Measurements from ENCODE around the gene AIM2. TPM values are rescaled to one million over a fixed set of nuclear protein-coding genes. Genes with fewer than 3 reads are reported as not detected.

Gene AIM2, protein sequence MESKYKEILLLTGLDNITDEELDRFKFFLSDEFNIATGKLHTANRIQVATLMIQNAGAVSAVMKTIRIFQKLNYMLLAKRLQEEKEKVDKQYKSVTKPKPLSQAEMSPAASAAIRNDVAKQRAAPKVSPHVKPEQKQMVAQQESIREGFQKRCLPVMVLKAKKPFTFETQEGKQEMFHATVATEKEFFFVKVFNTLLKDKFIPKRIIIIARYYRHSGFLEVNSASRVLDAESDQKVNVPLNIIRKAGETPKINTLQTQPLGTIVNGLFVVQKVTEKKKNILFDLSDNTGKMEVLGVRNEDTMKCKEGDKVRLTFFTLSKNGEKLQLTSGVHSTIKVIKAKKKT
- total RNA-seq, result not detected in 2 replicates

DNA sequence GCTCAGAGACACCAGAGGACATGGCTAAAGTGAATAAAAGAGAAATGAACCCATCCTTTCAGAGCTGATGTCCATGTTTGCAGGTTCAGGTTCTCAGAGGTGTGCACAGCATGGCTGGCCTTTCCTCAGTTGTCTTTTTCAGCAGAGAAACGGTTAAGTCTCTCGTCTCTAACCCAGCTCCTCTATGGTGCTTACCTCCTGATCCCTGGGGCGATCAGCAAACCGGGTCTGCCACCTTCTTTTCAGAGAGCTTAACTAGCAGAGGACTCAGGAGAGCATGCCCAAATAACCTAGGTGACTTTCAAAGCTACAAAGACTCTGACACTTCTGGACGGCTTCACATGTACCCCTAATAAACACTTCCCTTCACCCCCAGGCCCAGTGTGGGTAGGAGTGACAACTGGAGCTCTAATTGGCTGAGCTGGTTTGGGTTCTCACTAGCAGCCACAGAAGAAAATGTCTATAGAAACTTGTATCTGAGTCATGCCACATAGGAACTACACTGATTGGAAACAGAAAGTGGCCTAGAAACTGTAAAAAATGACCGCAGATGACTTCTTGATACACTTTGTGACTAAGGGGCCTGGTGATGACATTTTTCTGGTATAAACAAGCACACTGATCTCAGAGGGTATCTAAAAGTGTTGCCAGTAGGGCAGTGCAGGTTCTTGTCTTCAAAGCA, at the start of gene AIM2:
Gene AIM2, minus strand, starts transcription at position 329 of the 682 bp plus-strand sequence. CDS start 3,267 bp downstream, outside the sequence.

Other genes with a start within 250 kb of the AIM2 start
- not detected in 2 replicates for gene MNDA, start 245.4 kb downstream of the AIM2 start, total RNA-seq
- gene PYHIN1, start 145.2 kb downstream of the AIM2 start, total RNA-seq, result not detected in 2 replicates
- gene IFI16, start 66.9 kb downstream of the AIM2 start, total RNA-seq, result 67.9 and 144 TPM in 2 replicates
- gene CADM3, start 94.8 kb upstream of the AIM2 start, total RNA-seq, result 12.3 and 15.8 TPM in 2 replicates
- 0.32 and 1.7 TPM in 2 replicates for gene ACKR1, start 128.1 kb upstream of the AIM2 start, total RNA-seq
- not detected in 2 replicates for gene FCER1A, start 225.6 kb upstream of the AIM2 start, total RNA-seq